Tibial nerve (tissue), 4 donors: ENCODE results near the gene ST8SIA4. TPM values are rescaled to one million over a fixed set of nuclear protein-coding genes. Genes with fewer than 3 reads are reported as not detected.
A peak's percentile ranks its signal among the peaks of the same experiment; 100 is the strongest.

Experiments
- DNase-seq, 2 donors: peaks; one replicate each; pipeline ENCODE4 v3.0.0-alpha.2; 2019; ENCODE audit warnings: low spot score in 2 of 2
- H3K27ac ChIP-seq, 4 donors: fragments of 200-600 bp; sonication (generic) in 3 of 4; one replicate each; pipeline ENCODE4 v1.5.1; 2017 to 2019; ENCODE audit warnings: mild to moderate bottlenecking in 1 of 4
- H3K27me3 ChIP-seq, 2 donors: fragments of 200-600 bp; sonication (generic) in 1 of 2; one replicate each; pipeline versions ENCODE4 v1.5.1 to v1.6.0; 2017 to 2019
- H3K36me3 ChIP-seq, 3 donors: fragments of 200-600 bp; sonication (generic); one replicate each; pipeline ENCODE4 v1.5.1; 2018 to 2019
- H3K4me1 ChIP-seq, 4 donors: fragments of 200-600 bp; sonication (generic) in 3 of 4; one replicate each; pipeline ENCODE4 v1.5.1; 2017 to 2019
- H3K4me3 ChIP-seq, 4 donors: fragments of 200-600 bp; sonication (generic) in 3 of 4; one replicate each; pipeline ENCODE4 v1.5.1; 2017 to 2019; ENCODE audit warnings: mild to moderate bottlenecking in 1 of 4, moderate library complexity in 1 of 4
- H3K9me3 ChIP-seq, 4 donors: fragments of 200-600 bp; sonication (generic) in 3 of 4; one replicate each; pipeline ENCODE4 v1.5.1; 2017 to 2019
- CTCF ChIP-seq, 5 experiments: fragments of 200-600 bp in 3 of 5; fragments of 450-650 bp in 2 of 5; sonication (generic) in 3 of 5; IDR thresholded peaks; one replicate each; pipeline ENCODE4 v1.5.1; 2016 to 2019; ENCODE audit warnings: antibody characterized with exemption in 5 of 5, mild to moderate bottlenecking in 3 of 5, moderate library complexity in 2 of 5
- EP300 ChIP-seq, 2 donors: sonication (generic); formaldehyde crosslinking; IDR thresholded peaks; one replicate each; pipeline ENCODE4 v1.6.1; 2017; ENCODE audit warnings: antibody characterized with exemption in 2 of 2, mild to moderate bottlenecking in 1 of 2
- POLR2A ChIP-seq, 2 donors: fragments of 450-650 bp; IDR thresholded peaks; one replicate each; pipeline ENCODE4 v1.6.1; 2017; ENCODE audit warnings: antibody characterized with exemption in 2 of 2, mild to moderate bottlenecking in 2 of 2, moderate library complexity in 2 of 2
- WGBS, 2 donors: methylation state at CpG; one replicate each; pipeline ENCODE4 v1.1.5; 2018; 5-methylcytosine and 5-hydroxymethylcytosine counted together
- total RNA-seq, 4 donors: library from RNA; depleted of rRNA; stranded (reverse); fragments of >200 nt; gene quantifications; one replicate each; pipeline ENCODE4 v1.1.0, GENCODE V29; 2016

Gene ST8SIA4
- total RNA-seq, 4 donors from 2014 or later, result 1.8 to 5.7 (median 3.5) TPM

- H3K9me3 ChIP-seq, result no peaks in the 10 kb centered on the region
- H3K4me1 ChIP-seq, result peaks cover 0 to 30% (median 0%) of the 10 kb centered on the region in 4 donors
- H3K27ac ChIP-seq, result peak overlapping the region in 2 of 4 donors; percentile 33 to 37
- WGBS, 2 donors, result 55 to 66% methylated on average over 4 of the region's 4 CpGs
- DNase-seq, result no peak
- H3K36me3 ChIP-seq, result no peaks in the 10 kb centered on the region
- no peak overlapping the region for H3K4me3 ChIP-seq
- TF ChIP-seq CTCF (IDR thresholded peaks at IDR 0.05) (no peak), POLR2A (IDR thresholded peaks at IDR 0.05) (no peak), EP300 (IDR thresholded peaks at IDR 0.05) (no peak)
- H3K27me3 ChIP-seq, result no peaks in the 10 kb centered on the region
Observed at GRCh38 chr5:100841358-100842076, 61.6 kb downstream of the ST8SIA4 start.

- Histone ChIP-seq H3K27ac (peak overlapping the region in 1 of 4 donors; percentile 37), H3K27me3 (no peaks in the 10 kb centered on the region), H3K4me3 (no peak overlapping the region), H3K36me3 (no peaks in the 10 kb centered on the region), H3K4me1 (peaks cover 0 to 30% (median 0%) of the 10 kb centered on the region in 4 donors), H3K9me3 (no peaks in the 10 kb centered on the region)
- 47 to 57% methylated on average over 1 of the region's 1 CpG for WGBS, 2 donors
- no peak for DNase-seq
- TF ChIP-seq CTCF (IDR thresholded peaks at IDR 0.05), result no peak
- no peak for TF ChIP-seq EP300 (IDR thresholded peaks at IDR 0.05)
- no peak for TF ChIP-seq POLR2A (IDR thresholded peaks at IDR 0.05)
Observed at GRCh38 chr5:100840789-100841188, 62.3 kb downstream of the ST8SIA4 start.

- no peaks in the 10 kb centered on the region for H3K27me3 ChIP-seq
- TF ChIP-seq CTCF (IDR thresholded peaks at IDR 0.05), result no peak
- peak in 1 of 2 donors; percentile 13 for TF ChIP-seq EP300 (IDR thresholded peaks at IDR 0.05)
- no peak overlapping the region for H3K4me3 ChIP-seq
- peak overlapping the region in 1 of 4 donors; percentile 37 for H3K27ac ChIP-seq
- no peaks in the 10 kb centered on the region for H3K36me3 ChIP-seq
- no peaks in the 10 kb centered on the region for H3K9me3 ChIP-seq
- DNase-seq, result no peak
- peaks cover 0 to 30% (median 0%) of the 10 kb centered on the region in 4 donors for H3K4me1 ChIP-seq
- 31 to 36% methylated on average over 2 of the region's 2 CpGs for WGBS, 2 donors
Observed at GRCh38 chr5:100840370-100840769, 62.7 kb downstream of the ST8SIA4 start.

GRCh38 chr5:100838048-100838473, 65.0 kb downstream of the ST8SIA4 start:
- WGBS, 2 donors, result 84 to 88% methylated on average over 2 of the region's 2 CpGs
- no peaks in the 10 kb centered on the region for H3K27me3 ChIP-seq
- no peak for TF ChIP-seq CTCF (IDR thresholded peaks at IDR 0.05)
- no peak for TF ChIP-seq POLR2A (IDR thresholded peaks at IDR 0.05)
- no peak for TF ChIP-seq EP300 (IDR thresholded peaks at IDR 0.05)
- H3K27ac ChIP-seq, result no peak overlapping the region
- no peaks in the 10 kb centered on the region for H3K36me3 ChIP-seq
- no peak overlapping the region for H3K4me3 ChIP-seq
- peaks cover 0 to 30% (median 0%) of the 10 kb centered on the region in 4 donors for H3K4me1 ChIP-seq
- H3K9me3 ChIP-seq, result no peaks in the 10 kb centered on the region
- DNase-seq, result no peak

GRCh38 chr5:100834519-100834918, 68.6 kb downstream of the ST8SIA4 start:
- 92 to 98% methylated on average over 2 of the region's 2 CpGs for WGBS, 2 donors
- H3K36me3 ChIP-seq, result no peaks in the 10 kb centered on the region
- H3K4me1 ChIP-seq, result peaks cover 0 to 1% (median 0%) of the 10 kb centered on the region in 4 donors
- no peak overlapping the region for H3K4me3 ChIP-seq
- H3K27me3 ChIP-seq, result no peaks in the 10 kb centered on the region
- H3K27ac ChIP-seq, result no peak overlapping the region
- no peaks in the 10 kb centered on the region for H3K9me3 ChIP-seq
- TF ChIP-seq EP300 (IDR thresholded peaks at IDR 0.05), result no peak
- no peak for TF ChIP-seq CTCF (IDR thresholded peaks at IDR 0.05)
- TF ChIP-seq POLR2A (IDR thresholded peaks at IDR 0.05), result no peak
- DNase-seq, result no peak
